GM10266 (cell line): Measurements from ENCODE around the gene BMP8A.

ENCODE experiments used
- DNase-seq: peaks from one replicate; pipeline ENCODE4 v3.0.0; 2012; ENCODE audit errors: extremely low spot score
- TF ChIP-seq, protein P1 (sequence below): IDR thresholded peaks from 2 replicates; pipeline ENCODE4 v1.5.1; 2012; ENCODE audit warnings: mild to moderate bottlenecking, low read depth; ENCODE audit not compliant: control insufficient read depth, insufficient read depth; ENCODE audit errors: missing control alignments

The BMP8A gene

DNA sequence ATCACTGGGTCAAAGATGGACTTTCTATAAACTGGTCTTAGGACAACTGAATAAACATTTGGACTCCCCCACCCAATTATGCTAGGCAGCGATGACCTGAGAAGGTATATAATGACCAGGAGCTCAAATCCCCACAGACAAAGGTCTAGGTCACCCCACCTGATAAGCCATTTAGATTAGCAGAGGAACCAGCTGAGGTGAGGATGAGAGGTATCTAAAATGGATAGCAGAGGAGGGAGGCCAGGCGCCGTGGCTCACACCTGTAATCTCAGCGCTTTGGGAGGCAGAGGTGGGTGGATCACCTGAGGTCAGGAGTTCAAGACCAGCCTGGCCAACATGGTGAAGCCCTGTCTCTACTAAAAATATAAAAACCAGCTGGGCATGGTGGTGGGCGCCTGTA, 51.5 kb downstream of the BMP8A start:
- TF ChIP-seq, protein P1, sequence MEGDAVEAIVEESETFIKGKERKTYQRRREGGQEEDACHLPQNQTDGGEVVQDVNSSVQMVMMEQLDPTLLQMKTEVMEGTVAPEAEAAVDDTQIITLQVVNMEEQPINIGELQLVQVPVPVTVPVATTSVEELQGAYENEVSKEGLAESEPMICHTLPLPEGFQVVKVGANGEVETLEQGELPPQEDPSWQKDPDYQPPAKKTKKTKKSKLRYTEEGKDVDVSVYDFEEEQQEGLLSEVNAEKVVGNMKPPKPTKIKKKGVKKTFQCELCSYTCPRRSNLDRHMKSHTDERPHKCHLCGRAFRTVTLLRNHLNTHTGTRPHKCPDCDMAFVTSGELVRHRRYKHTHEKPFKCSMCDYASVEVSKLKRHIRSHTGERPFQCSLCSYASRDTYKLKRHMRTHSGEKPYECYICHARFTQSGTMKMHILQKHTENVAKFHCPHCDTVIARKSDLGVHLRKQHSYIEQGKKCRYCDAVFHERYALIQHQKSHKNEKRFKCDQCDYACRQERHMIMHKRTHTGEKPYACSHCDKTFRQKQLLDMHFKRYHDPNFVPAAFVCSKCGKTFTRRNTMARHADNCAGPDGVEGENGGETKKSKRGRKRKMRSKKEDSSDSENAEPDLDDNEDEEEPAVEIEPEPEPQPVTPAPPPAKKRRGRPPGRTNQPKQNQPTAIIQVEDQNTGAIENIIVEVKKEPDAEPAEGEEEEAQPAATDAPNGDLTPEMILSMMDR = no peak
- no peak for DNase-seq

DNA sequence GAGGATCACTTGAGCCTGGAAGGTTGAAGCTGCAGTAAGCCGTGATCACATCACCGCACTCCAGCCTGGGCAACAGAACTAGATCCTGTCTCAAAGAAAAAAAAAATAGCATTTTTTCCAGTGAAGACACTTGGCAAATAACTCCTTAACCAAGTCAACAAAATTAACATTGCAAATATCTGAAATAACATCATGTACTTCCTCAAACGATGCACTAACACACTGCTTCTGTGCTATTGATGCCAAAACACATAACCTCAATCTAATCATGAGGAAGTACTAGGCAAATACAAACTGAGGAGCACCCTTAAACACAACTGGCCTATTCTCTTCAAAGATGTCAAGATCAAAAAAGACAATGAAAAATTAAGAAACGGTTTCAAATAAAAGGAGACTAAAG, 52.9 kb downstream of the BMP8A start:
- DNase-seq = no peak
- TF ChIP-seq, protein P1 = no peak

DNA sequence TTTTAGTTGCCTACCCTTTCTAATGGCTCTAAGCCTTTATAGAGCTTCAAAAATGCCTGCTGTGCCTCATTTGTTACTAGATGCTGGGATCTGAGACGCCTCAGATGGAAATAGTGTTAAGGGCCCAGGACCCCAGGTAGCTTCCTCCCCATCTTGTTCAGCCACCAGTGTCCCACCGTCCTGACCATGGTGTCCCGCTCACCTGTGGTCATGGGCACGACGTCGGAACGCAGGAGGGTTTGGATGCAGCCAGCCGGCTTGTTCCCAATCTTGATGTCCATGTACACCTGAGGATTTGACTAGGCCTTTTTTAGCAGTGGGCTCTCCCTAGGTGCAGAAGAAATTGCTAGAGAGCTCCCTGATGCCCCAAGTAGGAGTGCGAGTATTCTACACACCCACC, 54.1 kb downstream of the BMP8A start:
- TF ChIP-seq, protein P1 = no peak
- no peak for DNase-seq

DNA sequence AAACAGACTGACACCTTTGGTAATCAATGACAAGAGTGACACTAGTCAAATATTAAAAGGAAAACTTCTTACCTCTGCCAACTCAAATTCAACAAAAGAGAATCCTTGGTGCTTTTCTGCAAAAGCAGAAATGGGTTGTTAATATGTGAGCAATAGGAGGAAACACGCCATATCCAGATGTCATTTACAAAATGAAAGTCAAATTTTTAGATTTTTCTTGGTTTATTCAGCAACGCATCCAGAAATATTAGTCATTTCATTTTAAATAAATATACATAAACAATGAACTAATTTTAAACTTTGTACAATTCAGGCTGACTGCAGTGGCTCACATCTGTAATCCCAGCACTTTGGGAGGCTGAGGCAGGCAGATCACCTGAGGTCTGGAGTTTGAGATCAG, 62.8 kb downstream of the BMP8A start:
- no peak for DNase-seq
- TF ChIP-seq, protein P1 = no peak

DNA sequence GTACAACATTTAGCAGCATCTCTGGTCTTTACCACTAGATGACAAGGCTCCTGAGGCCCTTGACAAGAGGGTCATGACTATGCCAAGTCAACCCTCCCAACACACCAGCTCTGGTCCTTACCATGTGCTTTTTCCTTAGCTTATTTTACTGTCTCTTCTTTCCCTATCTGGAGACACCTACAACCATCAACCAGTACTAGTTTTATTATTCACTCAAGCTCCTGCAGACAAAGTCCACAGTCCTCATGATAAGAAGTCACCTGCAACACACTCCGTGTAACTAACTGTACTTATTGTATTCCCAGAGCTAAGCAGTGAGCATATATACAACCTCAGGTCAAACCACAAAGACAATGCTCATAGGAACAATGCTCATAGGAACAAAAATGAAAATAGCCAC, 69.8 kb downstream of the BMP8A start:
- no peak for DNase-seq
- TF ChIP-seq, protein P1 = no peak

DNA sequence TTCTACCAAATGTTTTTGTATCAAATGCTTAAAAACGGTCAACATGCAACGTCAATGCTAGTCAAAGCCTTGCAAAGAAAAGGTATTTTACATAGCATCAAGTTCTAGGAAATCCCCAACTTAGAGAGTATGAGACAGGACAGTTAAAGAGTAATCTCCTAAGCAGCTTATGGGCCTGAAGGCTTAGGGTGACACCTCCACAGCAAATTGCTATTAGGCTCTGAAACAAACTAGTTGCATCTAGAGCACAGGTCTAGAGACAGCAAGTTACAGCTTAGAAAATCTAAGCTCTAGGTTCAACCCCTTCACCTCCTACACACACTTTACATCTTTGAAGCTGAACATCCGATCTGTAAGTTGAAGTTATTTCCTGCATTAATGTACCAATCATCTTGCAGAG, 71.5 kb downstream of the BMP8A start:
- TF ChIP-seq, protein P1 = no peak
- no peak for DNase-seq

DNA sequence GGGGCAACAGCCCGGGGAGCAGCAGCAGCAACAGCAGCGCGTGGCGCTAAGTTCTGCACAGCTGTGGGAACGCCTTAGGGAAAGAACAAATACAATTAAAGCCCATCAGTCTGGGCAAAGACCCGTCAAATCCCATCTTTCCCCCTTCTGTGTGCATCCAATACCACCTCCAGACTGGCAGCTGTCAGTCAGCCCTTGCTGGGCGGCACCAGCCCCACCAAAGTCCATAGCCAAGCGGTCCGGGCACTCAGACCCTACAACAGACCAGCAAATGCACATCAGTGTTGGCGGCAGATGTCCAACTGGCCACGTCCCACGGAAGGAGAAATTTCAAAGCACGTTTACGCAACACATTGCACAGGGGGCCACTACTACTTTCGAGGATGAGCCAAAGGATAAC, 72.2 kb downstream of the BMP8A start:
- DNase-seq = no peak
- TF ChIP-seq, protein P1 = no peak

DNA sequence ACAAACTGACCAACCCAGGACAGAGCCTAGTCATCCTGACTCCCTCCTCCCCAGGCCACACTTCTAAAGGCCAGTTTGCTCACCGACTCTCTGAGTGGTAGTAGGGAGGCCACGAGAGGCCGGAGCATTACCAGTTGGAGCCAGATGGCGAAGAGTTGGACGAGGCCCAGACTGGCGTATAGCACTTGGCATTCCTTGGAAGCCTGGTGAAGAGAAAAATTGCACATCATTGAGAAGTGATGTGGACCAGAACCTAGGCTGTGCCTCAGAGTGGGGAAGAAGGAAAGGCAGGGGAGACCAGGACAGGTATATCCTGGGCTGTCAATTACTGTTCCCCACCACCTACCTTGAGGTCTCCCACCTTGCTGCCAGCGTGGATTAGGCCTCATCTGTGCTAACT, 72.9 kb downstream of the BMP8A start:
- no peak for DNase-seq
- TF ChIP-seq, protein P1 = no peak
